Anterior cingulate cortex (tissue), 58 donors: ENCODE results near the gene FOXM1.
"Not testable (repeated sequence)": the region's sequence is repeated elsewhere in the genome, so short reads cannot be mapped to it uniquely, and the experiment has no call there.

ENCODE experiments used
- DNase-seq, 58 donors: peaks; one replicate each; lab custom pipeline; 2025; lab: John Stamatoyannopoulos, UW

FOXM1 gene

DNA sequence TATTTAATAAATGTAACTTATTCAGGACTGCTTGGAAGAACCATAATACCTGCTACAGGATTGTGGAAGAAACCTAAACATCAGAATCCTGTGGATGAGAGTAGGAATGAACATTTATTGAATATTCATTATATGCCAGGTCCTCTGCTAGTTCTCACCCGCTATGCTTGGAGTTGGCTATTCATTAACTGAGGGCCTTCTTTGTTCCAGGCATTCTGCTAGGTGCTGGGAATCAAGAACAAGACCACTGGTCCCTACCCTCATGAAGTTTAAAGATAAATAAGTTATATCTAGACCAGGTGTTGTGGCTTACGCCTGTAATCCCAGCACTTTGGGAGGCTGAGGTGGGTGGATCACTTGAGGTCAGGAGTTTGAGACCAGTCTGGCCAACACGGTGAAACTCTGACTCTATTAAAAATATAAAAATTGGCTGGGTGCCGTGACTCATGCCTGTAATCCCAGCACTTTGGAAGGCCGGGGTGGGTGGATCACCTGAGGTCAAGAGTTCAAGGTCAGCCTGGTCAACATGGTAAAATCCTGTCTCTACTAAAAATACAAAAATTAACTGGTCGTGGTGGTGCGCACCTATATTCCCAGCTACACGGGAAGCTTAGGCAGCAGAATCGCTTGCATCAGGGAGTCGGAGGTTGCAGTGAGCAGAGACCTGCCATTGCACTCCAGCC is 9.9 kb upstream of the FOXM1 start:
- DNase-seq, result no peak

DNA sequence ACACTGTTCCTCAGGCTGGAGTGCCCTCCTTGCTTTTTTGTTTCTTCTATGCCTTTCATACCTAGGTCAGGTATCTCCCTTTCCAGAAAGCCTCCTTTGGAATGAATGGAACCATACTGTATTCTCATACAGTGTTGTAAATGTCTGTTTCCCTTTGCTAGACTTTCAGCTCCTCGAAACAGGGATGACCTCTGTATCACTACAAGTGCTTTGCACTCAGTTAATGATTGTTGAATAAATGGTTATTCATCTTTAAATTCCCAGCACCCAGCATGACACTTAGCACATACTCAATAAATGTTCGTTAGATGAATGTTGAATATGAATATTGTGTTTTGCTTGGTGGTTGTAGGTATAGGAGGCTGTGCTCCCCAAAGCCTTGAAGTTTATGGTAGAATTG is 7.8 kb upstream of the FOXM1 start:
- DNase-seq, result no peak

DNA sequence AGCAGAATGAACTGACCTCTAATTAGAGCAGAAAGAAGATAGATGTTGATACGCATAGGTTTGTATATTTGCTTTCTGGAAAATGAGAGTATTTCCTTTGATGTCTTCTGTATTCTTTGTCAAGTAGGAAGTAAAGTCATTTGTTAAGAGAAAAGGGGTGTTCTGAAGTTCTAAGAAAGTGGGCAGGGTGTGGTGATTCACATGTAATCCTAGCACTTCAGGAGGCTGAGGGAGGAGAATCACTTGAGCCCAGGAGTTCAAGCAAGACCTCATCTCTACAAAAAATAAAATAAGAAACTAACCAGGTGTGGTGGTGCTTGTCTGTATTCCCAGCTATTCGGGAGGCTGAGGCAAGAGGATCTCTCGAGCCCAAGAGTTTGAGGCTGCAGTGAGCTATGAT is 2.9 kb upstream of the FOXM1 start:
- no peak for DNase-seq

DNA sequence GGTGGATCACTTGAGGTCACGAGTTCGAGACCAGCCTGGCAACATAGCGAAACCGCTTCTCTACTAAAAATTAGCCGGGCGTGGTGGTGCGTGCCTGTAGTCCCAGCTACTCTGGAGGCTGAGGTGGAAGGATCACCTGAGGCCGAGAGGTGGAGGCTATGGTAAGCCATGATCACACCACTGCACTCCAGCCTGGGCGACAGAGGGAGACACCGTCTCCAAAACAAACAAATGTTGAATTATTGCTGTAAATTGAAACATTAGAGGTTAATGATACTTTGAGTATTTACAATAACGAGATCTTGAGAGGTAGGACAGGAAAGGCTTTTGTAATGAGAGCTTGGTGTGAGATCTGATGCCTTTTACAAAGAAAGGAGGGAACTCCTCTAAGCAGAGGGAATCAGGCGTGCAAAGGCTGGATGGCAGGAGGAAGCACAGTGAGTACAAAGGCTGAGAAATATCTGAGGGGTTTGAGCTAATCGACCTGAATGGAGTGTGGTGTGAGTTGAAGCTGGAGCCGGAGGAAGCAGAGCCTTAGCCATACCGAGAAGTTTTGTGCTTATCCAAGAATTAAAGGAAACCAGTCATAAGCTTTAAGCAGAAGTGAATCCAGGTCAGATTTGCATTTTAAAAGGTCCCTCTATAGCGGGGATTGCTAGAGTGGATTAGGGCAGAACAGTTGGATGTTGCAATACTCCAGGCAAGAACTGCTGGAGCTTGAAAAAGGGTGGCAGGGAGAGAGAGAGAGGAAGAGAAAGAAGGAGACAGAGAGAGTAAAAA is 1.2 kb upstream of the FOXM1 start:
- DNase-seq, result peak in 4 of 58 donors; percentile 5 to 10 (median 8)

DNA sequence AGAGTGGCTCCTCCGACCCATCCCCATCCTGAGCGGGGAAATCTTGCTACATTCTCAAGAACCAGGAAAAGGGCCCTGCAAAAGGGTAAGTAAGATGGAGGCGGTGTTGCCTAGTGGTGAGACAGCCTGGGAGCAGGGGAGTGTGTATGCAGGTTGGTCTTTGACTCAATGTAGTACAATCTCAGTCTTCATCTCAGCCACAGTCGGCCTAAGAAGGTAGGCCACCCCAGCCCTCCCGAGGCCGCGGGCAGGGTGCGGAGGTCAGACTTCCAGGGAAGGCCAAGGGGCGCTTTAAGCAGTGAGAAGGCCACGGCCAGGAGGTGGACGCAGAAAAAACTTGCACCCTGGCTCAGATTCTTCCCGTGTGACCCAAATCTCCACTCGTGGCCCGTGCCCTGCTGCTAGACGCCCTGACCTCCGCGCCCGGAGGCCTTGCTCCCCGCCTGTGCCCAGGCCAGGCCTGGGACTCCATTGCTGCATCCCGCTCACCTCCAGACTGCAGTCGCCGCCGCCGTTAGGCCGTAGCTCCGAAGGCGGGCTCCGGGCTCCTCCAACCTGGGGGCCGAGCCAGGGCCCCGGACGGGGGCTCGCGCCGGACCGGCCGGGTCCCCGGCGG is 435 bp downstream of the FOXM1 start:
- peak in 3 of 58 donors; percentile 39 to 49 (median 45) for DNase-seq

DNA sequence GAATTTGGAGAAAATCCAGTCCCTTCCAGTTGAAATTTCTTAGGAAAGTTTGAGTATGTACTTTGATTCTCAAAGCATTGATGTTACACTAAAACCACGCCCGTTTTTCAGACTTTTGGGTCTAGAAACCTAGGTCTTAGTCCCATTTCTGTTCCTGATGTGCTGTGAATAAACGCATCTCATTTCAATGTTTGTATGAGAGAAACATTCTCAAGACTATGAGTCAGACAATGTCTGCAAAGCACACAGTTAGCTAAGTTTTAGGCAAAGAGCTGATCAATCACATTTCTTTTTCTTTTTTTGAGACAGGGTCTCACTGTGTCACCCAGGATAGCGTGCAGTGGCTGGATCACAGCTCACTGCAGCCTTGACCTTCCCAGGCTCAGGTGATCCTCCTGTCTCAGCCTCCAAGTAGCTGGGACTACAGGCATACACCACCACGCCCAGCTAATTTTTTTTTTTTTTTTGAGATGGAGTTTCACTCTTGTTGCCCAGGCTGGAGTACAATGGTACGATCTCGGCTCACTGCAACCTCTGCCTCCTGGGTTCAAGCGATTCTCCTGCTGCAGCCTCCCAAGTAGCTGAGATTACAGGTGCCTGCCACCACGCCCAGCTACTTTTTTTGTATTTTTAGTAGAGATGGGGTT is 7.9 kb downstream of the FOXM1 start:
- not testable (repeated sequence) for DNase-seq

DNA sequence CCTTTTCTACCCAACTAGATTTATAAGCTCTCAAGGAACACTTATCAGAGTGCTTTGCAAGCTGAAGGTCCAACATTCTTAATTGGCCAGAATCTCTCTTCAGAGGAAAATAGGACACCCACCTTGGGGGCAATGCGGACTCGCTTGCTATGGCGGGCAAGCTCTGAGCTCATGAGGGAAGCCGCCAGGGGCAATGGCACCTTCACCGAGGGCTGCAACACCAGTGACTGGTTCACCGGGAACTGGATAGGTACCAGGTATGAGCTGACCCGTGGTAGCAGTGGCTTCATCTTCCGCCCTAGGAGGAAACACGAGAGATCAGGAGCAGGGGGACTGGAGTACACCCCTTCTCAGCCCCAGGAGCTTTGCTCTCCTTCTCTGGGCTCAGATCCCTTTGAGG is 12.8 kb downstream of the FOXM1 start:
- no peak for DNase-seq

DNA sequence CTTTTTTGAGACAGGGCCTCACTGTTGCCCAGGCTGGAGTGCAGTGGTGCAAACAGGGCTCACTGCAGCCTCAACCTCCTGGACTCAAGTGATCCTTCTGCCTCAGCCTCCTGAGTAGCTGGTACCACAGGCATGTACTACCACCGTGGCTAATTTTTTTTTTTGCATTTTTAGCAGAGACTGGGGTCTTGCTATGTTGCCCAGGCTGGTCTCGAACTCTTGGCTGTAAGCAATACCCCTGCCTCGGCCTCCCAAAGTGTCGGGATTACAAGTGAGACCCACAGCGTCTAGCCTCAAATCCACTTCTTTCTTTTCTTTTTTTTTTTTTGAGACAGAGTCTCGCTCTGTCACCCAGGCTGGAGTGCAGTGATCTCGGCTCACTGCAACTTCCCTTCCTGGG is 13.6 kb downstream of the FOXM1 start:
- DNase-seq, result not testable (repeated sequence)

DNA sequence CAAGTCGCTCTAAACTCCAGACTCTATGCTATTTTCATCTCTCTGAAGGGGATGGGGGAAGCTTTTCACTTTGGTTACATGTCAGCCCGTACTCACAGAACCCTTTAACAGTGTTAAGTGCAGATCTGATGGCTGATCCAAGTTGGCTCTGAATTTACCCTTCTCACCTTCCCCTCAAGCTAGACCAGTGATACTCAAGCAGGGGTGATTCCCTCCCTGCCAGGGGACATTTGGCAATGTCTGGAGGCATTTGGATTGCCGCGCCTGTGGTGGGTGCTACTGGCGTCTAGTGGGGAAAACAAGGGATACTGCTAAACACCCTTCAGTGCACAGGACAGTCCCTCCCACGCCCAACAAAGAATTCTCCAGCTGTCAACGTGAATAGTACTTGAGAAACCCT is 14.1 kb downstream of the FOXM1 start:
- DNase-seq, result no peak

DNA sequence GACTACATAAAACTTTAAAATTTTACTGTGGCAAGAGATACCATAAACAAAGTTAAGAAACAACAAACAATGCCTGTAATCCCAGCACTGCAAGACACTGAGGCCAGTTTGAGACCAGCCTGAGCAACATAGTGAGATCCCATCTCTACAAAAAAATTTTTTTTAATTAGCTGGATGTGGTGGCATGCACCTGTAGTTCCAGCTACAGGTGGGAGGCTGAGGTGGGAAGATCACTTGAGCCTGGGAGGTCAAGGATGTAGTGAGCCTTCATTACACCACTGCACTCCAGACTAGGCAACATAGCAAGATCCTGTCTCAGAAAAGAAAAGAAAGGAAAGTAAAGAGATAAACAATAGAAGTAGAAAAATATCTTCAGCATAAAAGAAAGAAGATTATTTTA is 16.8 kb downstream of the FOXM1 start:
- DNase-seq, result no peak

DNA sequence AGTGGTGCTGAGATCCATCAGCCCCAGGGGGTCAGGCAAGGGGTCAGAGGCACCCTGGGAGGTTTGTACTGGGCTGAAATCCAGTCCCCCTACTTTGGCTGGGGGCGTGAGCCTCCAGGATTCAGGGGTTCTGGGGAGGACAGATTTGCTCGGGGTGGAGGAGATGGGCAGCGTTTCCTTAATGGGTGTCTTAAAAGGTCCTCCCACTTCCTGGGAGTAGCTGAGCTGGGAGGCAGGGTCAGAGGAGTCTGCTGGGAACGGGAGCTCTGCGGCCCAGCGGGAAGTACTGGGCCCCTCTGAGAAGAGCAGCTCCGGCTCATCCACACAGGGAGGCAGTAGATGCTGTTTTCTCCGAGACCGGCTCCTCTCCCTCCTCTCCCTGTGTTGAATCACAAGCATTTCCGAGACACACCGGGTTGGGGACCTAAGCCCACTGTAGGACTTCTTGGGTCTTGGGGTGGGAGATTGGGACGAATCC is 18.0 kb downstream of the FOXM1 start:
- DNase-seq, result no peak

DNA sequence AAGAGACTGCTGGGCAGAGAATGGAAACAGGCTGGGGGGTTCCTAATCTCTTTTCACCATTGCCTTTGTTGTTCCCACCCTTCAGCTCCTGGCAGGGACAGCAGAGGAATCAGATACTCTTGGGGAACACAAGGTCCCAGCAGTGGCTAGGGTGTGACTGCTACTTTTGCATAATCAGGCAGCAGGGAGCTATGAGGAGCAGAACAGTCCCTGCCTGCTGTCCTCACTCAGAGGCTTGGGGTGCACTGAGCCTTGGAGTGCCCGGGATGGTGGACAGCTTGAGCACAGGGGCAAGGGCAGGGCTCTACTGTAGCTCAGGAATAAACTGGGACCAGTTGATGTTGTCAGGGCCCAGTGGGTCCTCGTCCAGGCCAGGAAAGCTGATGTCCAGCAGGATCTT is 18.6 kb downstream of the FOXM1 start:
- DNase-seq, result no peak

DNA sequence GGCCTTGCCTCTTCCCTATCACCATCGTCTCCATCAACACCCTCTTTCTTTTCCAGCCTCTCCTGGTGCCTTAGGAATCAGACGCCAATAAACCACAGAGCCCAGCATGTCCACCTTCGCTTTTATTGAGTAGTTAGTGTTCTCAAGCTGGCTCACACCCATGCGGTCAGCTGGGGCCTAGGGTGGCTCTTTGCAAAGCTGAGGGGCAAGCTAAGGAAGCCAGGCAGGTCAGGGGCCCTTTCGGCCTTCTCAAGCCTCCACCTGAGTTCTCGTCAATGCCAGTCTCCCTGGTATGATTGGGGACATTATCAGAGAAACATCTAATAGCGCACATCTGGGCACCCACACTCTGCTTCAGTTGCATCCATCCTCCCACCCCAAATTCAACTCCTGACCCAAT is 19.4 kb downstream of the FOXM1 start:
- no peak for DNase-seq

DNA sequence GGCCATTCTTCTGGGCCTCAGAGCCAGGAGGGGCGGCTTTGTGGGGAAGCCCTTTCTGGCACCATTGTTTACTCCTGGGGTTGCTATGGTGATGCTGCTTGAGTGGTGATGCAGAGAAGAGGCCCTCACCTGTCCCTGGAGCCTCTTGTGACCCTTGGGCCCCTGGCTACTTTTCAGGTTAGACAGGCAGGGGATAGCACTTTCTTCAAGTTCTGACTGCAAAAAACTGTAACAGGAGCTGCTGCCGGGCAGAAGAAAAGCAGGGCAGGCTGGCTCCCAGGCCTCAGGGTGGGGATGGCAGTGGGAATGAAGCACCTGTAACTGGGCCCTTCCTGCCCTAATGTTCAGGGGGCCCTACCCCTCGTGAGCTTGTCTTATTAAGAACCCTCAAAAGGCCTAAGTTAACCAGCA is 19.9 kb downstream of the FOXM1 start, which contains the start of gene TEX52:
TEX52 (minus strand) TSS at position 19 of the 411 bp plus-strand sequence; CDS start at position 6, 13 bp downstream.
- no peak for DNase-seq

DNA sequence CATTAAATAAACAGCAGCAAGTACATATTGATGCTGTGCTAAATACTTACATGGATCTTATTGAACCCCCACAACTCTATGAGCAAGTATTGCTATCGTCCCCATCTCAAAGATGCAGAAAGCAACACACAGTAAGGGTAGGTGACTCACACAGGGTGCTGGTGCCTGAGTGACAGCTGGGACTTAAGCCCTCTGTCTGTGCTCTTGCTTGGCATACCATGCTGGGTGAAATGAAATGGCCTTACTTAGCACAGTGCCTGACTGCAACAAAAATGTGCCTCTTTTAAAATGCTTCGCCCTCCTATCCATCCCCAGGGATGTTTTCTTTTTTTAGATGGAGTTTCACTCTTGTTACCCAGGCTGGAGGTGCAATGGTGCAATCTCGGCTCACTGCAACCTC is 20.9 kb downstream of the FOXM1 start:
- no peak for DNase-seq

DNA sequence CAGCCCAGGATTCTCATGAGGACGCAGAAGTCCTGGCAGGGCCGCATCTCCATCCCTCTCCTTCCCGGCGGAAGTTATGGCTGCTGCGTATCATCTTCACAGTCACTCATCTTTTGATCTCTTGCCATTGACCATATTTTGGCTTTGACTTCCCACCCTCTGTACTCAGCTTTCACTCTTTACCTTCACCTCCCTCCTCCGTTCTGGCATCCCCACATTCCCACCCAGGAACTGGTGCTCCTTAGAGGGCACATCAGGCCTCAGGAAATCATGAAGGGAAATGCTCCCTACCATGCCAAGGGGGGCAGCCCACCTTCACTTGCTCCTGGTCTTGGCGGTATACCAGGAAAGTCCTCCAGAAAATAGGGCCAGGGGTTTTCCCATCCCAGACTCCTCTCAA is 21.4 kb downstream of the FOXM1 start:
- no peak for DNase-seq

DNA sequence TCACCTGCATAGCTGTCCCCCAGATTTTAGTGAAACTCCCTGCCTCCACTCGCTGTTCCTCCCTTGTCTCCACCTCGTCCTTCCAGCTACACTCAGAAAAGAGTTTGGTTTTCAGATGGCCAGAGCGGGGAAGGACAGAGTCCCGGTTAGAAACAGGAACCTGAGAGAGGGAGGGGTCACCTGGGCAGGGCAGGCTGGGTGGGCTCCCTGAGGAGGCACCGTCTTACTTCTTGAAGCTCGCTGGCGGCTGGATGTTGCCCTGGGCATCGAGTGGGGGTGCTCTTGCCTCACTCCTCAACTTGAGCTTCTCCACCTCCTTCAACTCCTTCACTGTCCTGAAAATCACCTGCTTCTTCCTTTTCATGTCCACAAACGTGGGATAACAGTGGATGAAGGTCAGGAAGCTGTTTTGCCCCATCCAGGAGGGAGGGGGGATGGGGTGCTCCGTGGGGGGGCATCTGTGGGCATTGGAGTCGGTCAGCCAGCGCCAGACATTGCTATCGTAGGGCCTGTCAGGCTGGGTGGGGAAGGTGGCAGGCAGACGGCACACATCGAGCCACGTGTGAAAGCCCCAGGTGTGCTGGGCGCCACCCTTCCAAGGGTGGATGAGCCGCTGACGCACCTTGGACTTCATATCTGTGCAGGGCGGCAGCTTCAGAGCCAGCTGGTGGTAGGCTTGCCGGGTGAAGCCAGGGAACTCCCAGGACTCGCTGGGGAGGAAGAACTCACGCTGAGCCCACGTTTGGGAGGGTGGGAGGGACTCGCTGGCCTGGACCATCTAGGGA is 22.1 kb downstream of the FOXM1 start:
- no peak for DNase-seq

DNA sequence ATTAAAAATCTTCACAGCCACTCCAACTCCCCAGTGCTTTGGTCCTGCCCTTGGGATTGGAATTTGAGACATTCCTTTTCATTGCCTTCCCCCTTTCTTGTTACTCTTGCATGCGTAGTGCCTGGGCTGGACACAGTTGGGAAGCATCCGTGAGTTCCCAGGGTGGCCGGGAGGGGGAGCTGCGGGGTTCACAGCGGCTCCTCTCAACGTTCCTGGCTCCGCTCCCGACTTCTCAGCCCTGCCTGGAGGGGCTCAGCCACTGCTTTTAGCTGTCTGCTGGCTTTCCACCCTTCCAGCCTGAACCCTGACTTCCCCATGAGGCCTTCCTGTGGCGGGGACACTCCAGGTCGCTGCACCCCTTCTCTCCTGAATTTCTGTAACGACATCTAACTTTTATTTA is 23.3 kb downstream of the FOXM1 start:
- DNase-seq, result peak in 55 of 58 donors; percentile 5 to 84 (median 56)

DNA sequence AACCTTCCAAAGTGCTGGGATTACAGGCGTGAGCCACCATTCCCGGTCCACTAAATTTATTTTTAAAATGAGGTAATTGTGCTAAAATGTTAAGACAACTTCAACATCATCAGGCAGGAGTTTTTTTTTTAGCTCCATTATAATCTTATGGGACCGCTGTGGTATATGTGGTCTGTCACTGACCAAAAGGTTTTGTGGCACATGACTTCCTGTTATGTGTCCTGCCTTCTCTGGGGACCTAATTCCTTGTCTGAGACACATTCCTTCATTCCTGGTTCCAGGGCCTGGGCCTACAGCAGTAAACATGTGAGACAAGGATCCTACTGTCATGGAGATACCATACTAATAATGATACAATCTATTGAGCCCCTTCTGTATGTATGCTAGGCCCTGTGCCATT is 25.0 kb downstream of the FOXM1 start:
- no peak for DNase-seq

DNA sequence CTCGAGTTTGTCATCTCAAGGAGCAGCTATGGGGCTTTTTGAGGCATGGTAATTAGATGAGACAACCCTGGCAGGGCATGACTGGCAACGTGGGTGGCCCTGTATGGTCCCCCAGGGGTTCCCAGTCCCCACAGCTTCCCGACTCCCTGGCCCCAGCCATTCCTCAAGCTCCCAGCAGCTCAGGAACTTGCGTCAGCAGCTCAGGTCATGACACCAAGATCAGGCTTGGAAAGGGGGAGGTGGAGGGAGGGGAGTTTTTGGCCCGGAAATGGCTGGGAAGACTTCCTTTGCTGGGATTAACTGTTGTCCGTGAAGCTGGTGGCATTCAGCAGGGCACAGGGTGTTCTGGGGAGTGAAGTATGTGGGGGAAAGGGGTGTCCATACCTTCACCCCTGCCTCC is 31.7 kb downstream of the FOXM1 start:
- no peak for DNase-seq
